Measurements from ENCODE around the gene TULP1.

GRCh38 chr6:35541836-35542235, 29.1 kb upstream of the TULP1 start:
- no peak for TF ChIP-seq CTCF (conservative IDR thresholded peaks at IDR 0.05; ENCODE audit: low read depth, low read length)
- TF ChIP-seq RAD21 (IDR thresholded peaks at IDR 0.05; ENCODE audit: low read length) = no peak
- no peak for TF ChIP-seq USF2 (IDR thresholded peaks at IDR 0.05; ENCODE audit: low read depth, low read length)
- TF ChIP-seq BHLHE40 (IDR thresholded peaks at IDR 0.05; ENCODE audit: low read depth, low read length) = no peak
- TF ChIP-seq FOS (IDR thresholded peaks at IDR 0.05; ENCODE audit: low read depth, low read length) = no peak
- no peak for TF ChIP-seq MAZ (IDR thresholded peaks at IDR 0.05; ENCODE audit: borderline replicate concordance, low read depth, low read length)
- TF ChIP-seq NFE2L2 (IDR thresholded peaks at IDR 0.05; ENCODE audit: low read depth, low read length) = no peak
- no peak for TF ChIP-seq CEBPB (IDR thresholded peaks at IDR 0.05; ENCODE audit: low read depth, low read length)
- no peak for TF ChIP-seq MAFK (IDR thresholded peaks at IDR 0.05; ENCODE audit: low read depth, low read length)
- no peak for TF ChIP-seq POLR2A (IDR thresholded peaks at IDR 0.05; ENCODE audit: low read depth, low read length)

Data from IMR-90 (cell line).